DOHH2 (cell line): ENCODE data around the gene TPPP2.

Source experiments
- H3F3A ChIP-seq: fragments of 200-600 bp; sonication (generic), shearing (Covaris generic); 2 replicates; pipeline ENCODE4 v1.6.0; 2016; ENCODE audit warnings: antibody characterized with exemption, mild to moderate bottlenecking; ENCODE audit not compliant: control insufficient read depth, insufficient read depth
- H3K27ac ChIP-seq: fragments of 200-600 bp; sonication (generic); 2 replicates; pipeline ENCODE4 v1.5.1; 2014; ENCODE audit warnings: low read depth, mild to moderate bottlenecking, low read length, moderate library complexity
- H3K27me3 ChIP-seq: fragments of 200-600 bp; sonication (generic); 2 replicates; pipeline ENCODE4 v1.6.1; 2014; ENCODE audit warnings: mild to moderate bottlenecking, low read length, mixed read lengths; ENCODE audit not compliant: control insufficient read depth
- H3K36me3 ChIP-seq: fragments of 200-600 bp; sonication (generic); 2 replicates; pipeline ENCODE4 v1.6.1; 2014; ENCODE audit warnings: mild to moderate bottlenecking, low read length, moderate library complexity, mixed read lengths; ENCODE audit not compliant: control insufficient read depth
- H3K4me1 ChIP-seq: fragments of 200-600 bp; sonication (generic); 2 replicates; pipeline ENCODE4 v1.6.1; 2014; ENCODE audit warnings: mild to moderate bottlenecking, low read length, mixed read lengths; ENCODE audit not compliant: control insufficient read depth
- H3K4me2 ChIP-seq: fragments of 200-600 bp; sonication (generic); 2 replicates; pipeline ENCODE4 v1.6.0; 2014; ENCODE audit warnings: mild to moderate bottlenecking, low read length, moderate library complexity
- H3K4me3 ChIP-seq: fragments of 200-600 bp; sonication (generic); 2 replicates; pipeline ENCODE4 v1.5.1; 2014; ENCODE audit warnings: mild to moderate bottlenecking, low read length, mixed read lengths
- H3K79me2 ChIP-seq: fragments of 200-600 bp; sonication (generic); 2 replicates; pipeline ENCODE4 v1.6.1; 2014; ENCODE audit warnings: mild to moderate bottlenecking, low read length, mixed read lengths; ENCODE audit not compliant: control insufficient read depth
- H3K9me2 ChIP-seq: fragments of 200-600 bp; sonication (generic); replicated peaks from 2 replicates; pipeline ENCODE4 v1.6.1; 2014; ENCODE audit warnings: mild to moderate bottlenecking, low read length, mixed read lengths; ENCODE audit not compliant: control insufficient read depth
- H3K9me3 ChIP-seq: fragments of 200-600 bp; sonication (generic); 2 replicates; pipeline ENCODE4 v1.6.1; 2014; ENCODE audit warnings: antibody characterized with exemption, low read length, mixed read lengths; ENCODE audit not compliant: control insufficient read depth, insufficient read depth
- H4K20me1 ChIP-seq: fragments of 200-600 bp; sonication (generic); 2 replicates; pipeline ENCODE4 v1.6.0; 2014; ENCODE audit warnings: low read depth, mild to moderate bottlenecking, antibody characterized with exemption, low read length, moderate library complexity; ENCODE audit not compliant: control insufficient read depth, insufficient read depth
- CTCF ChIP-seq: fragments of 200-600 bp; sonication (generic); IDR thresholded peaks from one replicate; pipeline ENCODE4 v1.5.1; 2014; ENCODE audit warnings: antibody characterized with exemption, mild to moderate bottlenecking, low read depth, low read length; ENCODE audit not compliant: poor library complexity, severe bottlenecking
- EZH2phosphoT487 ChIP-seq: fragments of 200-600 bp; sonication (generic); IDR thresholded peaks from 2 replicates; pipeline ENCODE4 v1.6.1; 2017; ENCODE audit warnings: borderline replicate concordance, mild to moderate bottlenecking, antibody characterized with exemption, low read length, moderate library complexity, mixed read lengths

The TPPP2 gene

DNA sequence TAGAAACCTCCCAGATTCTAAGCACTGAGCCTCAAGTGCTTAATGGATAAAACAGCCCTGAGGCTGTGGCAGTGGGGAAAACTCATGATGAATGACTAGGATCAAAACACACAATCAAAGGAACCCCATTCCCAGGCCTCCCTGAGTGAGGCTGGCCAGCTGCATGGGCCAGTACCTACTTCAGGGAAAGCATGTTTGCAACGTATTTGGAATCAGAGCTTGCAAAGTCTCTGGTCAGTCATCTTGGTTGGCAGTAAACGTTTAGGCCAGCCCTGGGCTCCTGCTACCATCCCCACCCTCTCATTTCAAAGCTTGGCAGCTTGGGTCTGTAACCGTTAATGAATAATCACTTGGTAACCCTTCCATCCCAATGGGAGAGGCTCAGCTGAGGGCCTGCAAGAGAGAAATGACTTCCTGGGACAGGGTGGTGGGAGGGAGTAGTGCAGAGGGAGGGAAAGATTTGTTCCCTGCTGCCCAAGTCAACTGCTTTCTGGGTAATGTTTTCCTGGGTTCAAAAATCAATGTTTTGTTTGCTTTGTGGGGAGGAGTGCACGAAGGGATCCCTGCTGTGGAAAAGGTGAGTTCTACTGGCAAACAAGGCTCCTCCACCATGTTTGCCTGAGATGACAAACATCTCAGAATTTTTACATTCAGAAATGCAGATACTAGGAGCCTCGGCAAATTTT lies 25.6 kb downstream of the TPPP2 start:
- H3K27ac ChIP-seq = no peak overlapping the region

DNA sequence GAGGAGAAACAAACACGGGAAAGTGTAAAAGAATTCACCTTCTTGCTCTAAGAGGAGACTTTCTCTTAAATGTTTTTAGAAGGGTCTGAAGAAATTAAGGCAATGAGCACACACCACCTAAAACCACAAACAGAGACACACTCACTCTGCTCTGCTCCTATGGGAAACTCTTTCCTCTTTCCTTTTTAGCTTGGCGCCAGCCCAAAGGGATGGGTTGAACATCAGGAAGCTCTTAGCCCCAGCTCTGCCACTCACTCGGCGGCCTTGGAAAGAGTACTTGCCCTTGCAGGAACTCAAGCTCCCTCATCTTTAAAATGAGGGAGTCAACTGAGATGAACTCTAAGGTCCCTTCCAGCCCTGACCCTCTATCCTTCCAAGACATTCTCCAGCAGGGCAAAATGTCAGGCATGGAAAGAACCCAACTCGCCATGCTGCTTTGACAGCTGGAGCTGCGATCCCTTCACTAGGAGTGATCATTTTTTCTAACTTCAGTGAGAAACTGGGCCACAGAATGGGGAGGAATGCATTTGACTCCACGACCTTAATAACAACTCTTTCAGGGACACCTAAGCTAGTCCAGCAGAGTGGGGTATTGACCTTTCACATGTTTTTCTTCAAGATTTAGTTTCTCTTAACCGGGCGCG lies 26.6 kb downstream of the TPPP2 start:
- Histone ChIP-seq H3K4me2 (no peak overlapping the region), H3K79me2 (no peaks in the 10 kb centered on the region), H3K4me1 (no peaks in the 10 kb centered on the region), H4K20me1 (no peaks in the 10 kb centered on the region), H3K27me3 (peaks cover 27% of the 10 kb centered on the region), H3K9me3 (no peaks in the 10 kb centered on the region), H3K36me3 (no peaks in the 10 kb centered on the region), H3F3A (no peaks in the 10 kb centered on the region), H3K9me2 (no peaks in the 10 kb centered on the region), H3K27ac (no peak overlapping the region), H3K4me3 (no peak overlapping the region)
- TF ChIP-seq CTCF (no peak), EZH2phosphoT487 (no peak)

More for the DNA sequence above, 25.6 kb downstream of the TPPP2 start:
- H3K79me2 ChIP-seq = no peaks in the 10 kb centered on the region
- TF ChIP-seq CTCF = no peak
- TF ChIP-seq EZH2phosphoT487 = no peak
- H3K9me2 ChIP-seq = no peaks in the 10 kb centered on the region
- H3K27me3 ChIP-seq = peaks cover 17% of the 10 kb centered on the region
- H3K9me3 ChIP-seq = no peaks in the 10 kb centered on the region
- no peak overlapping the region for H3K4me3 ChIP-seq
- H3K4me2 ChIP-seq = no peak overlapping the region
- H3F3A ChIP-seq = no peaks in the 10 kb centered on the region
- H4K20me1 ChIP-seq = no peaks in the 10 kb centered on the region
- H3K36me3 ChIP-seq = no peaks in the 10 kb centered on the region
- no peaks in the 10 kb centered on the region for H3K4me1 ChIP-seq

GRCh38 chr14:21057803-21058675 lies 28.0 kb downstream of the TPPP2 start, which contains the start of gene RNASE8:
TSS of gene RNASE8 (plus strand) at chr14:21057822. CDS start at chr14:21057893, 71 bp downstream.
- peaks cover 5% of the 10 kb centered on the region for H3K4me1 ChIP-seq
- no peaks in the 10 kb centered on the region for H3K79me2 ChIP-seq
- H3K27me3 ChIP-seq = peaks cover 28% of the 10 kb centered on the region
- no peak within 1 kb of the TSS for H3K27ac ChIP-seq
- H3K4me2 ChIP-seq = no peak within 1 kb of the TSS
- no peaks in the 10 kb centered on the region for H3K9me3 ChIP-seq
- no peaks in the 10 kb centered on the region for H3F3A ChIP-seq
- no peaks in the 10 kb centered on the region for H3K36me3 ChIP-seq
- TF ChIP-seq EZH2phosphoT487 = no peak
- TF ChIP-seq CTCF = peak; percentile 35
- H3K9me2 ChIP-seq = no peaks in the 10 kb centered on the region
- no peaks in the 10 kb centered on the region for H4K20me1 ChIP-seq
- H3K4me3 ChIP-seq = no peak within 1 kb of the TSS
